Thyroid gland (tissue), 4 donors: ENCODE measurements around the gene GP9.

Experiments
- CTCF ChIP-seq, 6 experiments: fragments of 200-600 bp in 3 of 6; fragments of 450-650 bp in 3 of 6; sonication (generic) in 3 of 6; IDR thresholded peaks; one replicate each; pipeline ENCODE4 v1.5.1; 2016 to 2019; ENCODE audit warnings: antibody characterized with exemption in 6 of 6, mild to moderate bottlenecking in 2 of 6, inconsistent platforms in 1 of 6, moderate library complexity in 1 of 6
- POLR2A ChIP-seq, 2 donors: fragments of 450-650 bp; IDR thresholded peaks; one replicate each; pipeline ENCODE4 v1.6.1; 2017; ENCODE audit warnings: antibody characterized with exemption in 2 of 2, mild to moderate bottlenecking in 2 of 2, moderate library complexity in 1 of 2

- TF ChIP-seq CTCF (IDR thresholded peaks at IDR 0.05) (no peak), POLR2A (IDR thresholded peaks at IDR 0.05) (no peak)
Measured at GRCh38 chr3:129085165-129085715, 24.7 kb downstream of the GP9 start.
